A673 (cell line): ENCODE results near the gene GZMH. TPM values are rescaled to one million over a fixed set of nuclear protein-coding genes. Genes with fewer than 3 reads are reported as not detected.

Source experiments
- BruUV-seq: library from RNA; stranded (reverse); fragments of 400-500 nt; replicated peaks from 2 replicates; lab custom pipeline; 2021; lab: Mats Ljungman, UMichigan
- CTCF ChIA-PET: fragments of 300-600 bp; sonication (Branson Sonifier 250); formaldehyde crosslinking; loops from one replicate; lab custom pipeline; 2022; ENCODE audit warnings: antibody characterized with exemption; lab: Charles Lee
- POLR2A ChIA-PET: fragments of 300-600 bp; sonication (Branson Sonifier 250); formaldehyde crosslinking; loops from one replicate; lab custom pipeline; 2022; ENCODE audit warnings: antibody characterized with exemption; ENCODE audit not compliant: low non-redundant PET; lab: Charles Lee
- DNase-seq: peaks from one replicate; pipeline ENCODE4 v3.0.0-alpha.2; 2015; ENCODE audit warnings: low spot score
- H3K27ac ChIP-seq: fragments of 200-600 bp; sonication (generic); 2 replicates; pipeline ENCODE4 v1.5.1; 2016; ENCODE audit warnings: mixed run types, low read depth, mild to moderate bottlenecking, mixed read lengths, antibody characterized with exemption, low read length; ENCODE audit not compliant: poor library complexity, severe bottlenecking
- H3K27me3 ChIP-seq: fragments of 200-600 bp; sonication (generic); replicated peaks from 2 replicates; pipeline ENCODE4 v1.6.1; 2017; ENCODE audit warnings: mixed run types, low read depth, mild to moderate bottlenecking, mixed read lengths, antibody characterized with exemption, low read length; ENCODE audit not compliant: insufficient read depth, poor library complexity
- H3K36me3 ChIP-seq: fragments of 200-600 bp; sonication (generic); 2 replicates; pipeline ENCODE4 v1.6.1; 2016; ENCODE audit warnings: mixed run types, mild to moderate bottlenecking, mixed read lengths, antibody characterized with exemption, low read length; ENCODE audit not compliant: insufficient read depth, poor library complexity, severe bottlenecking
- H3K4me1 ChIP-seq: fragments of 200-600 bp; sonication (generic); 2 replicates; pipeline ENCODE4 v1.6.1; 2017; ENCODE audit warnings: mixed run types, mild to moderate bottlenecking, mixed read lengths, antibody characterized with exemption, low read length; ENCODE audit not compliant: insufficient read depth, poor library complexity, severe bottlenecking
- H3K4me3 ChIP-seq: fragments of 200-600 bp; sonication (generic); 2 replicates; pipeline ENCODE4 v1.5.1; 2016; ENCODE audit warnings: low read depth, mixed run types, mild to moderate bottlenecking, mixed read lengths, low read length; ENCODE audit not compliant: poor library complexity, severe bottlenecking
- H3K9me3 ChIP-seq: fragments of 200-600 bp; sonication (generic); 2 replicates; pipeline ENCODE4 v1.6.1; 2016; ENCODE audit warnings: mixed run types, low read depth, mild to moderate bottlenecking, mixed read lengths, antibody characterized with exemption, low read length; ENCODE audit not compliant: poor library complexity, severe bottlenecking
- CTCF ChIP-seq: fragments of 300-800, 200-600 bp; sonication (generic); conservative IDR thresholded peaks from 2 replicates; pipeline ENCODE4 v1.5.1; 2017; ENCODE audit warnings: low read depth, mild to moderate bottlenecking, antibody characterized with exemption, low read length, moderate library complexity, mixed read lengths
- EZH2 ChIP-seq: fragments of 200-600 bp; sonication (generic); IDR thresholded peaks from 2 replicates; pipeline ENCODE4 v1.6.1; 2017; ENCODE audit warnings: borderline replicate concordance, low read depth, mild to moderate bottlenecking, mixed read lengths, antibody characterized with exemption, low read length; ENCODE audit not compliant: poor library complexity, severe bottlenecking
- intact Hi-C: fragments of 100-400 bp; cut with micrococcal nuclease; formaldehyde crosslinking; loops from one replicate; pipeline ENCODE4 v1.10.0; 2022; ENCODE audit not compliant: unreplicated experiment
- total RNA-seq: library from RNA; stranded (reverse); gene quantifications from 2 replicates; pipeline ENCODE4 v1.2.3, GENCODE V29; 2021

Gene GZMH
- total RNA-seq, 1 experiment from 2014 or later: not detected

GRCh38 chr14:24576771-24577170, 32.7 kb downstream of the GZMH start:
- Histone ChIP-seq H3K27ac (no peak overlapping the region), H3K4me1 (no peaks in the 10 kb centered on the region), H3K4me3 (no peak overlapping the region), H3K9me3 (no peaks in the 10 kb centered on the region), H3K36me3 (no peaks in the 10 kb centered on the region), H3K27me3 (no peaks in the 10 kb centered on the region)
- POLR2A ChIA-PET: no interaction called here
- no peak for TF ChIP-seq EZH2
- no peak for TF ChIP-seq CTCF
- no peak for DNase-seq
- CTCF ChIA-PET: no interaction called here
- BruUV-seq: no TSS peak
- intact Hi-C loops: no loop called here

- DNase-seq: no peak
- no peaks in the 10 kb centered on the region for H3K4me1 ChIP-seq
Measured at GRCh38 chr14:24576182-24576581, 33.3 kb downstream of the GZMH start, which contains the start of gene CTSG. Gene CTSG, minus strand, starts transcription at chr14:24576250. Its CDS starts 27 bp downstream, at chr14:24576223.

DNA sequence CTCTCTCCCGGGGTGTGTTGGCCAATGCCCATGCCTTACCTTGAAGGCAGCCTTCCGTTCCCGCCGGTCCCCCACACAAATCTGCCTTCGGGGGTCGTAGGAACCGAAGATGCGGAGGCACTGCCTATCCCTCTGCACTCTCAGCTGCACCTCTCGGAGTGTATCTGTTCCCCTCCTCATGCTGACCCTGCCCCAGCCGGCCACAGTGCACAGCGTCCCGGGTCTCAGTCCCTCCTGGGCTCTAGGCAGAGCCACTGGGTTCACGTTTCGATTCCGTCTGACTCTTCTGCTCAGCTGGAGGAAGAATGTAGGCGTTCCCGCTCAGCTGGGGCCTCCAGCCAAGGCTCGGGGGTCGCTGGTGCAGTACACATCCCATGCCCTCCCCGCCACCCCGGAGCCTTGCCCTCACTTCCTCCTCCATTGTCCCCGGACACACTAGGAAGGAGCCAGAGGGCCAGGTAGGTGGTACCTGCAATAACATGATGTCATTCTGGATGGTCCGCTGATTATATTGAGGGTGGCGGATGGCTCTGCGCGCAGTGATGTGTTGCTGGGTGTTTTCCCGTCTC, 35.2 kb downstream of the GZMH start:
- intact Hi-C loops: no loop called here
- Histone ChIP-seq H3K9me3 (no peaks in the 10 kb centered on the region), H3K27me3 (peaks cover 7% of the 10 kb centered on the region), H3K36me3 (no peaks in the 10 kb centered on the region), H3K4me1 (no peaks in the 10 kb centered on the region), H3K4me3 (no peak overlapping the region), H3K27ac (no peak overlapping the region)
- BruUV-seq: no TSS peak
- no peak for TF ChIP-seq CTCF
- no peak for TF ChIP-seq EZH2
- ChIA-PET CTCF (no interaction called here), POLR2A (no interaction called here)
- no peak for DNase-seq

More at GRCh38 chr14:24576182-24576581, 33.3 kb downstream of the GZMH start, which contains the start of gene CTSG:
- Histone ChIP-seq H3K27ac (no peak within 1 kb of the TSS), H3K4me3 (no peak within 1 kb of the TSS), H3K27me3 (no peaks in the 10 kb centered on the region), H3K9me3 (no peaks in the 10 kb centered on the region), H3K36me3 (no peaks in the 10 kb centered on the region)
- TF ChIP-seq CTCF: no peak
- TF ChIP-seq EZH2: no peak
- POLR2A ChIA-PET: no interaction called here
- intact Hi-C loops: no loop called here
- no TSS peak for BruUV-seq
- CTCF ChIA-PET: no interaction called here
